HG02885 (cell line): ENCODE measurements around the gene NQO1.
A peak's percentile ranks its signal among the peaks of the same experiment; 100 is the strongest.
"Not testable (repeated sequence)": the region's sequence is repeated elsewhere in the genome, so short reads cannot be mapped to it uniquely, and the experiment has no call there.

Experiments used
- ATAC-seq: cut with Tn5 transposase; IDR thresholded peaks from one replicate; pipeline ENCODE4 v1.9.1; 2021; ENCODE audit warnings: mild to moderate bottlenecking; ENCODE audit not compliant: unreplicated experiment, poor library complexity

The NQO1 gene

GRCh38 chr16:69726313-69727060, at the start of gene NQO1:
TSS of gene NQO1 (minus strand) at chr16:69726560. CDS start at chr16:69726439, 121 bp downstream.
- ATAC-seq = peak; percentile 99

GRCh38 chr16:69775563-69775962, 49.2 kb upstream of the NQO1 start:
- ATAC-seq = no peak

- no peak for ATAC-seq
Observed at GRCh38 chr16:69773260-69773947, 47.0 kb upstream of the NQO1 start.

- ATAC-seq = no peak
Observed at GRCh38 chr16:69771651-69771967, 45.2 kb upstream of the NQO1 start.

- ATAC-seq = no peak
Observed at GRCh38 chr16:69769404-69769803, 43.0 kb upstream of the NQO1 start.

GRCh38 chr16:69768666-69769065, 42.3 kb upstream of the NQO1 start:
- no peak for ATAC-seq

- ATAC-seq = no peak
Observed at GRCh38 chr16:69767459-69768229, 41.3 kb upstream of the NQO1 start.

- no peak for ATAC-seq
Observed at GRCh38 chr16:69763599-69763942, 37.2 kb upstream of the NQO1 start.

GRCh38 chr16:69762814-69763598, 36.6 kb upstream of the NQO1 start:
- ATAC-seq = peak; percentile 20

- ATAC-seq = peak; percentile 88
Observed at GRCh38 chr16:69761983-69762813, 35.8 kb upstream of the NQO1 start, which contains the start of gene WWP2. TSS of gene WWP2 (plus strand) at chr16:69762332. CDS start at chr16:69787011, 24,679 bp downstream.

GRCh38 chr16:69757375-69757774, 31.0 kb upstream of the NQO1 start:
- not testable (repeated sequence) for ATAC-seq

GRCh38 chr16:69756705-69757104, 30.3 kb upstream of the NQO1 start:
- no peak for ATAC-seq

- ATAC-seq = peak; percentile 98
Observed at GRCh38 chr16:69754469-69755310, 28.3 kb upstream of the NQO1 start, which contains the start of gene NOB1. TSS of gene NOB1 (minus strand) at chr16:69754926. CDS start at chr16:69754910, 16 bp downstream.

- no peak for ATAC-seq
Observed at GRCh38 chr16:69754143-69754468, 27.7 kb upstream of the NQO1 start.

- ATAC-seq = no peak
Observed at GRCh38 chr16:69748694-69749345, 22.5 kb upstream of the NQO1 start.

- no peak for ATAC-seq
Observed at GRCh38 chr16:69747115-69747514, 20.8 kb upstream of the NQO1 start.

GRCh38 chr16:69745959-69746358, 19.6 kb upstream of the NQO1 start:
- ATAC-seq = no peak

- no peak for ATAC-seq
Observed at GRCh38 chr16:69745232-69745612, 18.9 kb upstream of the NQO1 start.
